BJ (cell line): ENCODE results near the gene STAB1. TPM values are rescaled to one million over a fixed set of nuclear protein-coding genes. Genes with fewer than 3 reads are reported as not detected.

ENCODE experiments used
- CTCF ChIA-PET: fragments of 350-600 bp; formaldehyde crosslinking; extraction: SDS; loops from one replicate; lab custom pipeline; 2021; ENCODE audit warnings: antibody characterized with exemption, inconsistent platforms; lab: Yijun Ruan, JAX
- POLR2A ChIA-PET: fragments of 300-600 bp; sonication (Branson Sonifier 250); formaldehyde crosslinking; extraction: SDS; loops from one replicate; lab custom pipeline; 2021; ENCODE audit warnings: antibody characterized with exemption; lab: Charles Lee
- DNase-seq: peaks from one replicate; pipeline ENCODE4 v3.0.0-alpha.2; 2011; ENCODE audit warnings: low read depth
- H3K27me3 ChIP-seq: 2 replicates; pipeline ENCODE4 v1.6.0; 2011; ENCODE audit warnings: low read length; ENCODE audit not compliant: control insufficient read depth, insufficient read depth
- H3K36me3 ChIP-seq: 2 replicates; pipeline ENCODE4 v1.5.1; 2011; ENCODE audit warnings: low read length; ENCODE audit not compliant: control insufficient read depth, insufficient read depth
- H3K4me3 ChIP-seq: 2 replicates; pipeline ENCODE4 v1.5.1; 2011; ENCODE audit warnings: low read depth, mild to moderate bottlenecking, control low read depth, low read length
- polyA plus RNA-seq: library from polyadenylated mRNA; depleted of rRNA; stranded (reverse); fragments of >200 nt; gene quantifications from 2 replicates; pipeline ENCODE4 v1.2.3, GENCODE V29; 2011
- TF ChIP-seq, protein P1 (sequence below): IDR thresholded peaks from 2 replicates; pipeline ENCODE4 v1.5.1; 2011; ENCODE audit warnings: low read depth, mild to moderate bottlenecking, control low read depth, inconsistent platforms, low read length, moderate library complexity; ENCODE audit not compliant: insufficient read depth

STAB1 gene
- polyA plus RNA-seq, 1 experiment = 0.01 TPM

DNA sequence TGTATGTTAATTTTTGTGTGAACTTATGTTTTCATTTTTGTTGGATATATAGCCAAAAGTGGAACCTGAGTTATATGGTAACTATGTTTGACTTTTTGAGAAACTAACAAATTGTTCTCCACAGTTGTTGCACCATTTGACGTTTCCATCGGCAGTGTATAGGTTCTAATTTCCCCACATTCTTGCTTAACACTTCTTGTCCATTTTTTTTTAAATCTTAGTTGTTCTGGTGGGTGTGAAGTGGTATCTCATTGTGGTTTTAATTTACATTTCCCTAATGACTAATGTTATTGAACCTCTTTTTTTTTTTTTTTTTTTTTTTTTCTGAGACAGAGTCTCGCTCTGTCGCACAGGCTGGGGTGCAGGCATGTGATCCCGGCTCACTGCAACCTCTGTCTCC lies 31.7 kb upstream of the STAB1 start:
- Histone ChIP-seq H3K4me3 (no peak overlapping the region), H3K36me3 (peaks cover 17% of the 10 kb centered on the region), H3K27me3 (no peaks in the 10 kb centered on the region)
- POLR2A ChIA-PET = no interaction called here
- TF ChIP-seq, protein P1, sequence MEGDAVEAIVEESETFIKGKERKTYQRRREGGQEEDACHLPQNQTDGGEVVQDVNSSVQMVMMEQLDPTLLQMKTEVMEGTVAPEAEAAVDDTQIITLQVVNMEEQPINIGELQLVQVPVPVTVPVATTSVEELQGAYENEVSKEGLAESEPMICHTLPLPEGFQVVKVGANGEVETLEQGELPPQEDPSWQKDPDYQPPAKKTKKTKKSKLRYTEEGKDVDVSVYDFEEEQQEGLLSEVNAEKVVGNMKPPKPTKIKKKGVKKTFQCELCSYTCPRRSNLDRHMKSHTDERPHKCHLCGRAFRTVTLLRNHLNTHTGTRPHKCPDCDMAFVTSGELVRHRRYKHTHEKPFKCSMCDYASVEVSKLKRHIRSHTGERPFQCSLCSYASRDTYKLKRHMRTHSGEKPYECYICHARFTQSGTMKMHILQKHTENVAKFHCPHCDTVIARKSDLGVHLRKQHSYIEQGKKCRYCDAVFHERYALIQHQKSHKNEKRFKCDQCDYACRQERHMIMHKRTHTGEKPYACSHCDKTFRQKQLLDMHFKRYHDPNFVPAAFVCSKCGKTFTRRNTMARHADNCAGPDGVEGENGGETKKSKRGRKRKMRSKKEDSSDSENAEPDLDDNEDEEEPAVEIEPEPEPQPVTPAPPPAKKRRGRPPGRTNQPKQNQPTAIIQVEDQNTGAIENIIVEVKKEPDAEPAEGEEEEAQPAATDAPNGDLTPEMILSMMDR = no peak
- DNase-seq = no peak
- CTCF ChIA-PET = no interaction called here

DNA sequence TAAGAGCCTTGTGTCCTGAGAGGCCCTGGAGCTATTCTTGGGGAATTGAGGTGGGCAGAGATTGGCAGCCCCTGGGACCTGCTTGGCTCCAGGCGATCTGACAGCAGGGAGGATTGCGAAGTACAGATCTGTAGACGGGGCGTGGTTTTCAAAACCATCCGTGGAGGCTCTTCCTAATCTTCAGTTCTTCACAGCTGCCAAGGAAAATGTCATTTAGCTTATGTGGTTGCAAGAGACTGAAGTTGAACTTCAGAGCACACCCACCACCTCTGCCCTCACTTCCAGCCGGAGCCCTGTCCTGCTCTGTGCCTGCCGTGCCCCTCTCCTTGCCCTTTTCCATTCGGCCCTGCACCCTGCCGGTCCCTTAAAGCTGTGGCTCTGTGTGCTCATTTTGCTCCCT lies 26.8 kb upstream of the STAB1 start:
- TF ChIP-seq, protein P1 = no peak
- Histone ChIP-seq H3K27me3 (no peaks in the 10 kb centered on the region), H3K4me3 (no peak overlapping the region), H3K36me3 (peaks cover 30% of the 10 kb centered on the region)
- no peak for DNase-seq
- ChIA-PET POLR2A (no interaction called here), CTCF (interaction anchor here (1.0 to 1.5 kb wide), 4 partner anchors 14 to 56 kb away, joined by 3 to 5 read pairs (median 4); no protein-coding TSS in a partner anchor)

DNA sequence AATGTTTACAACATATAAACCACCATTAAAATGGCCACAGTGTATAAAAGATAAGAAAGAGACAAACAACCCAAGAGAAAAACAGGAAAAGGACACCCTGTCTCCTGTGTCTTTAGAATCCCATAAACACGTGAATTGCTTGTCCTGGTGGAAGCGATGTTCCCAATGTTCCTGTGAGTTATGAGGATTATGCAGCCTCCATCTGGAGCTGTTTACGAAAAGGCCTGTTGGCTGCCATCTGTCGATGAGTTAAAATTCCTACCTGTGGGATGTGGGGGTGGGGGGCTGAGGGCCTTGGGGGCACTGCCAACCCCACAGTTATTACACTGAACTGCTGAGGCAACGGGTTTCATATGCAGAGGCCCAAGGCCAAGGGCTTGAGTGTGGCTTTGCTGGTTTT lies 26.1 kb upstream of the STAB1 start:
- CTCF ChIA-PET = interaction anchor here (0.9 to 1.5 kb wide), 5 partner anchors 14 to 56 kb away, joined by 3 to 5 read pairs (median 4); no protein-coding TSS in a partner anchor
- POLR2A ChIA-PET = no interaction called here
- TF ChIP-seq, protein P1 = no peak
- no peaks in the 10 kb centered on the region for H3K27me3 ChIP-seq
- H3K4me3 ChIP-seq = no peak overlapping the region
- DNase-seq = no peak
- H3K36me3 ChIP-seq = peaks cover 36% of the 10 kb centered on the region

DNA sequence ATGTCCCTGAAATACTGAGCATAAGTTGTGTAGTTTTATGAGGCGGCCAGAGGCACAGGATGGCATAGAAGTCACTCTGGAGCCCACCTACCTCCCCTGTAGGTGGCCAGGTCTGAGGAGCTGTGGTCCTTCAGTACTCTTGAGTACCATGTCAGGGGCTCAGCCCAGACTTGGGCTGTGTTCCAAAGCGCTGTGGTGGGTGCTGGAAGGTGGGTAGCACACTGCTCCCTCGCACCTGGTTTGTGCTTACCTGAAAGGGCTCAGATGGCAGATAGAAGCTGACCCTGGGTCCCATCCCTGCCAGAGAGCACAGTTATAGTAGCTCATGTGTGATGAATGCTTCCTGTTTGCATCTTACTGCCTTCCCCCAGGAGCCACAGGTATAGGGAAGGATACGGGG lies 24.2 kb upstream of the STAB1 start:
- TF ChIP-seq, protein P1 = no peak
- DNase-seq = no peak
- POLR2A ChIA-PET = interaction anchor here (0.5 kb wide), 1 partner anchor 185 kb away, joined by 7 read pairs; no protein-coding TSS in a partner anchor
- no peaks in the 10 kb centered on the region for H3K27me3 ChIP-seq
- peaks cover 38% of the 10 kb centered on the region for H3K36me3 ChIP-seq
- no peak overlapping the region for H3K4me3 ChIP-seq
- CTCF ChIA-PET = interaction anchor here (1.1 to 2.1 kb wide), 3 partner anchors 12 to 18 kb away, joined by 3 to 6 read pairs (median 3); no protein-coding TSS in a partner anchor

DNA sequence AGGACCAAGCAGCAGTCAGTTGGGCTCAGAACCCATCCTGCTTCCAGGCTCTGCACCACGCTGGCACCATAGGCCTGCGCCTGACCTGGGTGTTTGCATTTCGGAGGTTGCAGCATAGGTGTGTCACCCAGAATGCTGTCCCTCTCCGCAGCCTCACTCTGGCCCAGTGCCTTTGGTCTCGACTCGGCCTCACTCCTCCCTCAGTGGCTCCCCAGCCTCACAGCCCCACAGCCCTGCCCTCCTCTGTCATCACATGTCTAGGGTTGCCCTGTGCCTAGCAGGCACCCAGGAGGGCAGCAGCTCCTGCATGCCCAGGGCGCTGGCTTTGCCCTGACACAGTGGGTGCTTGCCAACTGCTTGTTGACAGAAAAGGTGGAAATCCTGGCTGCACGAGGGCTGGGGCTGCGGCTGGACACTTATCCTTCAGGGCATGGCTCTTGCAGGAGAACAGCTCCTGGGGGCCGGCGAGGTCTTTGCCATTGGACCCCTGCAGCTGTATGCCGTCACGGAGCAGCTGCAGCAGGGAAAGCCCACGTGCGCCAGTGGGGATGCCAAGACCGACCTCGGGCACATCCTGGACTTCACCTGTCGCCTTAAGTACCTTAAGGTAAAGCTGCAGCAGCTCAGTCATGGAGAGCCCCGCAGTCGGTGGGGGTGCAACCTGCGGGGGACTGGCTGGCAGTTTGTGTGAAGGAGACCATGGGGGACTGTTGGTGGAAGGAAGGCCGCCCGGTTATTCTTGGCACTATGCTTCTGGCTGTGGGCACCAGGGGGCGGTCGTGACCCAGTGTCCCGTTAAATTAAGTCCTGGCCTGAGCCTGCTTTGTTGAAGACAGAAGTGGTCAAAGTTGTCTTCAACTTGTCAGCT lies 23.5 kb upstream of the STAB1 start:
- CTCF ChIA-PET = interaction anchor here (0.8 to 2.2 kb wide), 9 partner anchors 8 to 228 kb away, joined by 3 to 11 read pairs (median 3); partner anchors contain the start of gene TNNC1
- POLR2A ChIA-PET = interaction anchor here (0.5 kb wide), 1 partner anchor 186 kb away, joined by 7 read pairs; no protein-coding TSS in a partner anchor
- TF ChIP-seq, protein P1 = peak; percentile 69
- DNase-seq = no peak
- H3K4me3 ChIP-seq = no peak overlapping the region
- H3K27me3 ChIP-seq = no peaks in the 10 kb centered on the region
- H3K36me3 ChIP-seq = peaks cover 42% of the 10 kb centered on the region
